Right atrium auricular region (tissue), 2 donors: Measurements from ENCODE around the gene FGF12. TPM values are rescaled to one million over a fixed set of nuclear protein-coding genes. Genes with fewer than 3 reads are reported as not detected.

Experiments
- DNase-seq: peaks from one replicate; pipeline ENCODE4 v3.0.0-alpha.2; 2019; ENCODE audit warnings: low spot score
- H3K27ac ChIP-seq, 2 donors: fragments of 200-600 bp; sonication (generic); 1 replicate in 1 of 2; 2 replicates in 1 of 2; pipeline ENCODE4 v1.5.1; 2016 to 2019
- H3K27me3 ChIP-seq, 2 donors: fragments of 200-600 bp; sonication (generic); one replicate each; pipeline versions ENCODE4 v1.5.1 to v1.6.0; 2017 to 2019
- H3K36me3 ChIP-seq: fragments of 200-600 bp; sonication (generic); one replicate; pipeline ENCODE4 v1.5.1; 2016
- H3K4me1 ChIP-seq, 2 donors: fragments of 200-600 bp; sonication (generic); one replicate each; pipeline versions ENCODE4 v1.5.1 to v1.6.0; 2017 to 2019
- H3K4me3 ChIP-seq, 2 donors: fragments of 200-600 bp; sonication (generic); 1 replicate in 1 of 2; 2 replicates in 1 of 2; pipeline ENCODE4 v1.5.1; 2017 to 2019; ENCODE audit warnings: mild to moderate bottlenecking in 1 of 2, moderate library complexity in 1 of 2
- H3K9me3 ChIP-seq, 2 donors: fragments of 200-600 bp; sonication (generic); one replicate each; pipeline ENCODE4 v1.5.1; 2019
- CTCF ChIP-seq, 2 donors: fragments of 200-600 bp; sonication (generic); IDR thresholded peaks; one replicate each; pipeline ENCODE4 v1.5.1; 2019; ENCODE audit warnings: antibody characterized with exemption in 2 of 2
- total RNA-seq, 2 donors: library from RNA; depleted of rRNA; stranded (reverse); fragments of >200 nt; gene quantifications; one replicate each; pipeline ENCODE4 v1.1.0, GENCODE V29; 2016

Gene FGF12
- total RNA-seq, 2 donors from 2014 or later = 126 to 218 TPM

GRCh38 chr3:192091831-192092230 is 635.5 kb downstream of the FGF12 start:
- no peak for TF ChIP-seq CTCF (IDR thresholded peaks at IDR 0.05)
- no peaks in the 10 kb centered on the region for H3K4me1 ChIP-seq
- DNase-seq = no peak
- H3K9me3 ChIP-seq = no peaks in the 10 kb centered on the region
- no peak overlapping the region for H3K27ac ChIP-seq
- no peaks in the 10 kb centered on the region for H3K27me3 ChIP-seq
- no peaks in the 10 kb centered on the region for H3K36me3 ChIP-seq
- no peak overlapping the region for H3K4me3 ChIP-seq

GRCh38 chr3:192090586-192090985 is 636.8 kb downstream of the FGF12 start:
- Histone ChIP-seq H3K36me3 (no peaks in the 10 kb centered on the region), H3K27ac (no peak overlapping the region), H3K9me3 (no peaks in the 10 kb centered on the region), H3K4me3 (no peak overlapping the region), H3K4me1 (no peaks in the 10 kb centered on the region), H3K27me3 (no peaks in the 10 kb centered on the region)
- TF ChIP-seq CTCF (IDR thresholded peaks at IDR 0.05) = no peak
- no peak for DNase-seq

Other genes starting within 250 kb of the FGF12 start
- 1 to 10 TPM; 3.7 to 5.9 TPM for gene MB21D2, start 190.3 kb upstream of the FGF12 start, total RNA-seq